H9 (cell line): ENCODE data around the gene CTSH. TPM values are rescaled to one million over a fixed set of nuclear protein-coding genes. Genes with fewer than 3 reads are reported as not detected.

Source experiments
- DNase-seq: peaks from one replicate; pipeline ENCODE4 v3.0.0-alpha.2; 2017
- H2AFZ ChIP-seq: one replicate; pipeline ENCODE4 v1.6.1; 2013; ENCODE audit warnings: mild to moderate bottlenecking, low read length, control low read depth, moderate library complexity
- H2AK5ac ChIP-seq: 2 replicates; pipeline ENCODE4 v1.6.1; 2013; ENCODE audit warnings: low read length, control low read depth, mixed read lengths; ENCODE audit not compliant: insufficient read length
- H2BK120ac ChIP-seq: one replicate; pipeline ENCODE4 v1.6.1; 2013; ENCODE audit warnings: low read depth, mild to moderate bottlenecking, low read length, control low read depth, inconsistent platforms; ENCODE audit not compliant: poor library complexity, severe bottlenecking
- H2BK12ac ChIP-seq: 2 replicates; pipeline ENCODE4 v1.6.1; 2013; ENCODE audit warnings: low read length, control low read depth, mixed read lengths, low read depth; ENCODE audit not compliant: insufficient read length
- H2BK15ac ChIP-seq: 2 replicates; pipeline ENCODE4 v1.6.1; 2013; ENCODE audit warnings: low read depth, low read length, control low read depth
- H2BK20ac ChIP-seq: one replicate; pipeline ENCODE4 v1.6.1; 2013; ENCODE audit warnings: low read depth, mild to moderate bottlenecking, low read length, control low read depth, inconsistent platforms; ENCODE audit not compliant: poor library complexity, severe bottlenecking
- H2BK5ac ChIP-seq: 2 replicates; pipeline ENCODE4 v1.6.1; 2013; ENCODE audit warnings: low read length, control low read depth, mixed read lengths; ENCODE audit not compliant: insufficient read length
- H3K14ac ChIP-seq: 2 replicates; pipeline ENCODE4 v1.6.1; 2013; ENCODE audit warnings: low read length, control low read depth; ENCODE audit not compliant: insufficient read depth
- H3K18ac ChIP-seq: 2 replicates; pipeline ENCODE4 v1.6.1; 2013; ENCODE audit warnings: low read depth, mild to moderate bottlenecking, mixed read lengths, low read length, control low read depth; ENCODE audit not compliant: insufficient read length
- H3K23ac ChIP-seq: 2 replicates; pipeline ENCODE4 v1.6.1; 2013; ENCODE audit warnings: low read length, control low read depth, mixed read lengths, low read depth; ENCODE audit not compliant: insufficient read length
- H3K23me2 ChIP-seq: 2 replicates; pipeline ENCODE4 v1.6.1; 2013; ENCODE audit warnings: low read depth, mild to moderate bottlenecking, mixed read lengths, low read length, control low read depth; ENCODE audit not compliant: insufficient read length, poor library complexity, severe bottlenecking
- H3K27ac ChIP-seq: 2 replicates; pipeline ENCODE4 v1.5.1; 2013; ENCODE audit warnings: low read length, control low read depth, mixed read lengths, low read depth; ENCODE audit not compliant: insufficient read length
- H3K27me3 ChIP-seq: 2 replicates; pipeline ENCODE4 v1.6.1; 2013; ENCODE audit warnings: low read length, control low read depth, inconsistent platforms; ENCODE audit not compliant: insufficient read depth
- H3K4ac ChIP-seq: 2 replicates; pipeline ENCODE4 v1.6.1; 2013; ENCODE audit warnings: low read depth, mild to moderate bottlenecking, control low read depth, inconsistent platforms, low read length, moderate library complexity
- H3K4me1 ChIP-seq: 2 replicates; pipeline ENCODE4 v1.6.1; 2013; ENCODE audit warnings: low read length, control low read depth, inconsistent platforms; ENCODE audit not compliant: insufficient read depth
- H3K4me2 ChIP-seq: 2 replicates; pipeline ENCODE4 v1.6.1; 2013; ENCODE audit warnings: low read length, control low read depth, mixed read lengths; ENCODE audit not compliant: insufficient read length, insufficient read depth
- H3K56ac ChIP-seq: 2 replicates; pipeline ENCODE4 v1.6.1; 2013; ENCODE audit warnings: low read depth, mild to moderate bottlenecking, mixed read lengths, low read length, control low read depth; ENCODE audit not compliant: insufficient read length
- H3K79me1 ChIP-seq: 2 replicates; pipeline ENCODE4 v1.6.1; 2013; ENCODE audit warnings: low read depth, mild to moderate bottlenecking, moderate library complexity, low read length, control low read depth, inconsistent platforms; ENCODE audit not compliant: insufficient read depth, poor library complexity, severe bottlenecking
- H3K79me2 ChIP-seq: 2 replicates; pipeline ENCODE4 v1.6.1; 2013; ENCODE audit warnings: low read length, control low read depth, inconsistent platforms; ENCODE audit not compliant: insufficient read depth
- H3K9ac ChIP-seq: 2 replicates; pipeline ENCODE4 v1.6.1; 2013; ENCODE audit warnings: low read length, control low read depth, mixed read lengths; ENCODE audit not compliant: insufficient read length; ENCODE audit errors: extremely low read depth
- H3K9me3 ChIP-seq: one replicate; pipeline ENCODE4 v1.6.1; 2013; ENCODE audit warnings: low read depth, low read length, inconsistent platforms; ENCODE audit not compliant: control insufficient read depth
- H3T11ph ChIP-seq: one replicate; pipeline ENCODE4 v1.6.1; 2013; ENCODE audit warnings: mild to moderate bottlenecking, low read length, control low read depth, inconsistent platforms
- H4K20me1 ChIP-seq: one replicate; pipeline ENCODE4 v1.6.1; 2013; ENCODE audit not compliant: control insufficient read depth, insufficient read length, insufficient read depth
- H4K5ac ChIP-seq: 2 replicates; pipeline ENCODE4 v1.6.1; 2013; ENCODE audit warnings: low read depth, mild to moderate bottlenecking, mixed read lengths, low read length, control low read depth; ENCODE audit not compliant: insufficient read length
- H4K8ac ChIP-seq: replicated peaks from 2 replicates; pipeline ENCODE4 v1.6.1; 2013; ENCODE audit warnings: low read length, control low read depth, mixed read lengths, low read depth; ENCODE audit not compliant: insufficient read length
- H4K91ac ChIP-seq: 2 replicates; pipeline ENCODE4 v1.6.1; 2013; ENCODE audit warnings: low read depth, mild to moderate bottlenecking, moderate library complexity, mixed read lengths, low read length, control low read depth; ENCODE audit not compliant: insufficient read length
- H3K27ac Mint-ChIP-seq, 3 experiments: 2 replicates in 2 of 3; 3 replicates in 1 of 3; pipeline ENCODE4 v1.8.0; 2020 to 2021; ENCODE audit warnings: mixed read lengths in 3 of 3, mild to moderate bottlenecking in 1 of 3, moderate library complexity in 1 of 3
- H3K27me3 Mint-ChIP-seq: 2 replicates; pipeline ENCODE4 v1.8.0; 2021; ENCODE audit warnings: low read depth, mild to moderate bottlenecking, moderate library complexity, mixed read lengths
- H3K36me3 Mint-ChIP-seq, 3 experiments: 2 replicates in 2 of 3; 3 replicates in 1 of 3; pipeline ENCODE4 v1.8.0; 2020 to 2021; ENCODE audit warnings: low read depth in 3 of 3, mixed read lengths in 3 of 3; ENCODE audit not compliant: insufficient read depth in 1 of 3
- H3K4me1 Mint-ChIP-seq, 2 experiments: 2 replicates each; pipeline ENCODE4 v1.8.0; 2020; ENCODE audit warnings: mixed read lengths in 2 of 2
- H3K4me3 Mint-ChIP-seq, 2 experiments: 2 replicates in 1 of 2; 3 replicates in 1 of 2; pipeline ENCODE4 v1.8.0; 2020 to 2021; ENCODE audit warnings: mild to moderate bottlenecking in 2 of 2, mixed read lengths in 2 of 2, moderate library complexity in 1 of 2
- H3K9me3 Mint-ChIP-seq, 2 experiments: 2 replicates in 1 of 2; 3 replicates in 1 of 2; pipeline ENCODE4 v1.8.0; 2020; ENCODE audit warnings: mild to moderate bottlenecking in 2 of 2, mixed read lengths in 2 of 2, moderate library complexity in 1 of 2
- CTCF ChIP-seq: fragments of 200-600 bp; sonication (generic); conservative IDR thresholded peaks from 3 replicates; pipeline ENCODE4 v1.8.0; 2021; ENCODE audit warnings: antibody characterized with exemption, mild to moderate bottlenecking
- WGBS: extraction: QIAGEN DNeasy Blood & Tissue Kit; methylation state at CpG from one replicate; pipeline ENCODE4 v1.1.7; 2013; ENCODE audit warnings: missing lambda C conversion rate, low lambda C conversion rate, mixed read lengths; ENCODE audit not compliant: insufficient read length; ENCODE audit errors: extremely low coverage; 5-methylcytosine and 5-hydroxymethylcytosine counted together
- total RNA-seq: library from RNA; stranded (reverse); gene quantifications from 2 replicates; pipeline ENCODE4 v1.2.1, GENCODE V29; 2021

CTSH gene
- total RNA-seq, 1 experiment from 2014 or later, result 15.5 TPM

GRCh38 chr15:78969687-78970349 is 25.0 kb upstream of the CTSH start:
- Mint-ChIP-seq H3K4me1 (peaks cover 14 to 25% of the 10 kb centered on the region in 2 experiments), H3K4me3 (no peak overlapping the region), H3K27ac (no peak overlapping the region), H3K27me3 (no peaks in the 10 kb centered on the region), H3K36me3 (no peaks in the 10 kb centered on the region), H3K9me3 (no peaks in the 10 kb centered on the region)
- Histone ChIP-seq H3K56ac (no peak overlapping the region), H3K18ac (no peak overlapping the region), H2AK5ac (no peak overlapping the region), H3K4ac (no peak overlapping the region), H3K23me2 (no peaks in the 10 kb centered on the region), H2BK5ac (no peak overlapping the region), H3K4me1 (peaks cover 7% of the 10 kb centered on the region), H3K23ac (no peak overlapping the region), H3K79me1 (no peaks in the 10 kb centered on the region), H3T11ph (no peak overlapping the region), H4K20me1 (no peaks in the 10 kb centered on the region), H3K27ac (no peak overlapping the region), H2BK20ac (no peak overlapping the region), H3K27me3 (no peaks in the 10 kb centered on the region), H2BK120ac (no peak overlapping the region), H3K9me3 (no peaks in the 10 kb centered on the region), H3K79me2 (no peaks in the 10 kb centered on the region), H3K9ac (no peak overlapping the region), H4K5ac (no peak overlapping the region), H3K4me2 (no peak overlapping the region), H2BK15ac (no peak overlapping the region), H4K8ac (no peak overlapping the region), H2BK12ac (no peak overlapping the region), H3K14ac (no peak overlapping the region), H4K91ac (no peak overlapping the region), H2AFZ (no peak overlapping the region)
- TF ChIP-seq CTCF, result no peak
- no CpG with 5 or more reads among the region's 5 CpGs for WGBS
- no peak for DNase-seq
